GM21737 (cell line): ENCODE results near the gene CLEC16A.

Experiments
- ATAC-seq: cut with Tn5 transposase; IDR thresholded peaks from one replicate; pipeline ENCODE4 v1.9.1; 2021; ENCODE audit warnings: mild to moderate bottlenecking, moderate library complexity; ENCODE audit not compliant: unreplicated experiment

CLEC16A gene

GRCh38 chr16:11111150-11111549 is 166.8 kb downstream of the CLEC16A start:
- no peak for ATAC-seq

GRCh38 chr16:11111856-11112634 is 167.7 kb downstream of the CLEC16A start:
- ATAC-seq = no peak

GRCh38 chr16:11112723-11113348 is 168.5 kb downstream of the CLEC16A start:
- no peak for ATAC-seq

- no peak for ATAC-seq
These were observed 170.2 kb downstream of the CLEC16A start for GRCh38 chr16:11114366-11115164.

GRCh38 chr16:11117576-11118211 is 173.3 kb downstream of the CLEC16A start:
- no peak for ATAC-seq

GRCh38 chr16:11118479-11118878 is 174.1 kb downstream of the CLEC16A start:
- ATAC-seq = no peak

GRCh38 chr16:11121083-11121608 is 176.8 kb downstream of the CLEC16A start:
- no peak for ATAC-seq

GRCh38 chr16:11121914-11122692 is 177.7 kb downstream of the CLEC16A start:
- no peak for ATAC-seq

GRCh38 chr16:11123666-11124065 is 179.3 kb downstream of the CLEC16A start:
- ATAC-seq = no peak

- no peak for ATAC-seq
These were observed 181.6 kb downstream of the CLEC16A start for GRCh38 chr16:11125936-11126335.

GRCh38 chr16:11126399-11127054 is 182.2 kb downstream of the CLEC16A start:
- ATAC-seq = no peak

- ATAC-seq = no peak
These were observed 183.3 kb downstream of the CLEC16A start for GRCh38 chr16:11127610-11128195.

- no peak for ATAC-seq
These were observed 184.1 kb downstream of the CLEC16A start for GRCh38 chr16:11128211-11129141.

GRCh38 chr16:11129378-11129781 is 185.0 kb downstream of the CLEC16A start:
- ATAC-seq = no peak

- no peak for ATAC-seq
These were observed 186.8 kb downstream of the CLEC16A start for GRCh38 chr16:11130978-11131665.

GRCh38 chr16:11131706-11132105 is 187.3 kb downstream of the CLEC16A start:
- no peak for ATAC-seq

GRCh38 chr16:11133344-11133943 is 189.1 kb downstream of the CLEC16A start:
- ATAC-seq = no peak
